ENCODE results near the gene CC2D1A.

DNA sequence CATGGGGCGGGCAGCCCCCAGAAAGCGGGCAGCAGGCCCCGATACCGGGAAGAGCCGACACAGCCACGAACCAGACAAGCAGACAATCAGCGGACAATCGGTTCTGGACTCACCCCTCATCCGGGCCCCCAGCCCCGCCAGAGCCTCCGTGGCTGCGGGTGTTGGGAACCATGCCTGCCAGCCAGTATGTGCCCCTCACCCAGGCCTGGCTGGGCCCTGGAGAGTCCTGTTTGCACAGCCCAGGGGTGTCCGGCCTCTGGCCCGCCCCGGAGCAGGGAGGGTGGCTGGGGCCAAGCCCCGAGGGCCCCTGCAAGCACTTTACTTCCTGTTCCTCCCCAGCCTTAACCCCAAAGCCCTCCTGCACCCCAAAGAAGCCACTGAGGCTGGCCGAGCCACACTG, 24.4 kb downstream of the CC2D1A start:
- TF ChIP-seq POLR2AphosphoS5 (IDR thresholded peaks at IDR 0.05; ENCODE audit: low read depth): no peak
- TF ChIP-seq, protein P1, sequence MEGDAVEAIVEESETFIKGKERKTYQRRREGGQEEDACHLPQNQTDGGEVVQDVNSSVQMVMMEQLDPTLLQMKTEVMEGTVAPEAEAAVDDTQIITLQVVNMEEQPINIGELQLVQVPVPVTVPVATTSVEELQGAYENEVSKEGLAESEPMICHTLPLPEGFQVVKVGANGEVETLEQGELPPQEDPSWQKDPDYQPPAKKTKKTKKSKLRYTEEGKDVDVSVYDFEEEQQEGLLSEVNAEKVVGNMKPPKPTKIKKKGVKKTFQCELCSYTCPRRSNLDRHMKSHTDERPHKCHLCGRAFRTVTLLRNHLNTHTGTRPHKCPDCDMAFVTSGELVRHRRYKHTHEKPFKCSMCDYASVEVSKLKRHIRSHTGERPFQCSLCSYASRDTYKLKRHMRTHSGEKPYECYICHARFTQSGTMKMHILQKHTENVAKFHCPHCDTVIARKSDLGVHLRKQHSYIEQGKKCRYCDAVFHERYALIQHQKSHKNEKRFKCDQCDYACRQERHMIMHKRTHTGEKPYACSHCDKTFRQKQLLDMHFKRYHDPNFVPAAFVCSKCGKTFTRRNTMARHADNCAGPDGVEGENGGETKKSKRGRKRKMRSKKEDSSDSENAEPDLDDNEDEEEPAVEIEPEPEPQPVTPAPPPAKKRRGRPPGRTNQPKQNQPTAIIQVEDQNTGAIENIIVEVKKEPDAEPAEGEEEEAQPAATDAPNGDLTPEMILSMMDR (IDR thresholded peaks at IDR 0.05; ENCODE audit: insufficient read depth, low read length): no peak
- TF ChIP-seq, protein P2, sequence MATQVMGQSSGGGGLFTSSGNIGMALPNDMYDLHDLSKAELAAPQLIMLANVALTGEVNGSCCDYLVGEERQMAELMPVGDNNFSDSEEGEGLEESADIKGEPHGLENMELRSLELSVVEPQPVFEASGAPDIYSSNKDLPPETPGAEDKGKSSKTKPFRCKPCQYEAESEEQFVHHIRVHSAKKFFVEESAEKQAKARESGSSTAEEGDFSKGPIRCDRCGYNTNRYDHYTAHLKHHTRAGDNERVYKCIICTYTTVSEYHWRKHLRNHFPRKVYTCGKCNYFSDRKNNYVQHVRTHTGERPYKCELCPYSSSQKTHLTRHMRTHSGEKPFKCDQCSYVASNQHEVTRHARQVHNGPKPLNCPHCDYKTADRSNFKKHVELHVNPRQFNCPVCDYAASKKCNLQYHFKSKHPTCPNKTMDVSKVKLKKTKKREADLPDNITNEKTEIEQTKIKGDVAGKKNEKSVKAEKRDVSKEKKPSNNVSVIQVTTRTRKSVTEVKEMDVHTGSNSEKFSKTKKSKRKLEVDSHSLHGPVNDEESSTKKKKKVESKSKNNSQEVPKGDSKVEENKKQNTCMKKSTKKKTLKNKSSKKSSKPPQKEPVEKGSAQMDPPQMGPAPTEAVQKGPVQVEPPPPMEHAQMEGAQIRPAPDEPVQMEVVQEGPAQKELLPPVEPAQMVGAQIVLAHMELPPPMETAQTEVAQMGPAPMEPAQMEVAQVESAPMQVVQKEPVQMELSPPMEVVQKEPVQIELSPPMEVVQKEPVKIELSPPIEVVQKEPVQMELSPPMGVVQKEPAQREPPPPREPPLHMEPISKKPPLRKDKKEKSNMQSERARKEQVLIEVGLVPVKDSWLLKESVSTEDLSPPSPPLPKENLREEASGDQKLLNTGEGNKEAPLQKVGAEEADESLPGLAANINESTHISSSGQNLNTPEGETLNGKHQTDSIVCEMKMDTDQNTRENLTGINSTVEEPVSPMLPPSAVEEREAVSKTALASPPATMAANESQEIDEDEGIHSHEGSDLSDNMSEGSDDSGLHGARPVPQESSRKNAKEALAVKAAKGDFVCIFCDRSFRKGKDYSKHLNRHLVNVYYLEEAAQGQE (IDR thresholded peaks at IDR 0.05; ENCODE audit: insufficient replicate concordance, low read depth): no peak
